ENCODE measurements around the gene CD300A. TPM values are rescaled to one million over a fixed set of nuclear protein-coding genes. Genes with fewer than 3 reads are reported as not detected.
A peak's percentile ranks its signal among the peaks of the same experiment; 100 is the strongest.
"Not testable (repeated sequence)": the region's sequence is repeated elsewhere in the genome, so short reads cannot be mapped to it uniquely, and the experiment has no call there.

Gene CD300A
- total RNA-seq, 1 donor, result 52.0 TPM

GRCh38 chr17:74515941-74516340, 49.5 kb downstream of the CD300A start:
- no peak for DNase-seq (ENCODE audit: low read depth in 2 of 3, low spot score in 2 of 3)

DNA sequence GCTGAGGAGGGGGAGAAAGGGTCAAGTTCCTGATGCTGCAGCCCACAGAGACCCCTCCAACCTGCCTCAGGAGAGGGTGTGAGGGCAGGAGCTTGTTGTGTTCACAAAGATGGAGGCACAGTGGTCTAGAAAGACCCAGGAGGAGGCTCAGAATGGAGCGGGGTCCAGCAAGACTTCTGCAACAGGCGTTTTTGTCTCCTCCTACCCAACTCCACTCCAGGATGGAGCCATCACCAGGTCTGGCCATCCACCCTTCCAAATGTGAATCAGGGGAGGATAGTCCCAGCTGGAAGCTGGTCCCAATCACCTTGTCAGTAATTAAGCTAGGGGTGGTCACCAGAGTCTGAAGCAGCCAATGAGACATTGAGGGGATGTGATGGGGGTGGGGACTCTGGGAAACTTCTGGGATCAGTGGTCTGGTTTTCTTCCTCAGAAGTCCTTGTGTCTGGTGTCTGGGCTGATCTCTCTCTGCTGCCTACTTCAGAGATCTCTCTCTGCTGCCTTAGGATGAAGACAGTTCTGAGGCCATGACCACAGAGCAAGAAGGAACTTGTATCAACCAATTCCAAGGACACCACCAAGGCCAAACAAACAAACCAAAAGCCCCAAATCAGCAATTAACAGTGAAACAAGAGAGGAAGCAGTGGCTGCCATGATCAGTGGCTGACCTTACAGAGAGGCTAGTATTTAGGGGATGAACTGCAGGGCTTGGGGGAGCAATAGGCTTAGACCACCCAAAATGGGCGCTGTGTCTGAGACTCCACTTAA, 50.3 kb downstream of the CD300A start:
- DNase-seq (ENCODE audit: low read depth in 2 of 3, low spot score in 2 of 3), result no peak

DNA sequence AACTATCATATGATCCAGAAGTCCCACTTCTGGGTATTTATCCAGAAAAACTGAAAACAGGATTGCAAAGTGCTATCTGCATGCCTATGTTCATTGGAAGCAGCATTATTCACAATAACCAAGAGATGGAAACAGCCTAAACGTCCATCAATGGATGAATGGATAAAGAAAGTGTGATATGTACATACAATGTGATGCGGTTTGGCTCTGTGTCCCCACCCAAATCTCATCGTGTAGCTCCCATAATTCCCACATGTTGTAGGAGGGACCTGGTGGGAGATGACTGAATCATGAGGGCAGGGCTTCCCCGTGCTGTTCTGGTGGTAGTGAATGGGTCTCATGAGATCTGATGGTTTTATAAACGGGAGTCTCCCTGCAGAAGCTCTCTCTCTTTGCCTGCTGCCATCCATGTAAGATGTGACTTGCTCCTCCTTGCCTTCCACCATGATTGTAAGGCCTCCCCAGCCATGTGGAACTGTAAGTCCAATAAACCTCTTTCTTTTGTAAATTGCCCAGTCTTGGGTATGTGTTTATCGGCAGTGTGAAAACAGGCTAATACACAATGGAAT, 52.1 kb downstream of the CD300A start:
- DNase-seq (ENCODE audit: low read depth in 2 of 3, low spot score in 2 of 3), result not testable (repeated sequence)

DNA sequence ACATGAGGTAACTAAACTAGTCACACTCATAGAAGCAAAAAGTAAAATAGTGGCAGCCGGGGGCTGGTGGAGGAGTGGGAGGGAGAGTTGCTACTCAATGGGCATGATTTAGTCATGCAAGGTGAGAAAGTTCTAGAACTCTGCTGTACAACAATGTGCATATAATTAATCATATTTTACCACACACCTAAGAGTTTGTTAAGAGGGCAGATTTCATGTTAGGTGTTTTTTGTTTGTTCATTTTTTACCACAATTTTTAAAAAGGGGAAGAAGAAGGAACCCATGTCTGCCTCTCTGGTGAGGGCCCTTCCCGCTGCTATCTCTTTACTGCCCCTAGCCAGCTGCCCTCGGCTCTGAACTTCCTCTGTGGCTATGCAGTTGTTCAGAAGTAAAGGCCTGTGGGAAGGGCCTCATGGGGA, 53.6 kb downstream of the CD300A start:
- DNase-seq (ENCODE audit: low read depth in 2 of 3, low spot score in 2 of 3), result peak in 2 of 3 donors; percentile 80 to 87

DNA sequence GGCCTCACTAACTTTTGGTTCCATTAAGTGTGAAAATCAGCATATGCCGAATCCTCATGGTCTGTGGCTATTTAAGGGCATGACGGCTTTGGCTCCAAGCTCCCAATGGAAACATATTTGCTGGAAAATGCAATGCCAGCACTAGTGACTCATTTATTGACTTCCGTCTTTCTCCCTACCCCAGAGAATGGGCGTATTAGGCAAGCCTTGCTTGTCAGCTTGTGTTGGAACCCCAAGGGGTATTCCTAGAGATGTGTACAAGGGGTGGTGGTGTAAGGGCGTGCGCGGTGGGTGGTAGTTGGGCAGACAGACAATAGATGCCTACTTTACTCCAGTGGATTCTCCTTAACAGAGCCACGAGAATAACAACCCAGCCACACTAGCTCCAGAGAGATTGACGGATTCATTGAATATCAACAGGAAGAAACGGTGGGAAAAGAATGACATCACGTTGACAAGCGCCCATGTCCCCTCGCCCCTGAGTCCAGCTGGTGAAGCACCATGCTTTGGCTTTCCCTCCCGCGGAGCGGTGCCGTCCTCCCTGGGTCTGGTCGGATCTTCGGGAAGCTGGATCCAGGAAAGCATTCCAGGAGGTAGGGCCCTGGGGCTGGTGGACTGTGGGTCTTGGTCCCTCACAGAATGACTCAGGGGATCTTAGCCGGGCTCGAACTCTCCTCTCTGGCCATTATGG, 54.5 kb downstream of the CD300A start:
- DNase-seq (ENCODE audit: low read depth in 2 of 3, low spot score in 2 of 3), result no peak

DNA sequence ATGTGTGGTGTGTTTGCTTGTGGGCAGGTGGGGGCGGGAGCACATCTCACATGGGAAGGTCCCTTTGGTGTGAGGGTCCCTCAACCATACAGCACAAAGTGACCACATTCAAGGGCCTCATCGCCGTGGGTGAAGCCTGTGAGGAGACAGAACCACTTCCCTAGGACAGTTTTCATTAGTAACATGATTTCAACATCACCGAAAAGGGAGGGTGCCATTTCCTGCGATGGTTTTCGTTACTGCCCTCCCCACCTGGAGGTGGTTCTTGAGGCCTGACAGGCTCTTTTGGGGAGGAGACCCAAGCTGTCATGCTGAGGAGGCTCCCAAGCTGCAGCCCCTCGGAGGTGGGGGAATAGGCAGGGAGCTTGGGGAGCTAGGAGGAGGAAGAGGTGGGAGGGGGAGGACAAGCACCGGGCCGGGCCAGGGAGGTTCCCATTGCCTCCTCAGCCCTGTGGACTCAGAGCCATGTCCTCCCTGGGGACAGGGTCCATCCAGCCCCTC, 55.3 kb downstream of the CD300A start:
- DNase-seq (ENCODE audit: low read depth in 2 of 3, low spot score in 2 of 3), result peak in 1 of 3 donors; percentile 48

DNA sequence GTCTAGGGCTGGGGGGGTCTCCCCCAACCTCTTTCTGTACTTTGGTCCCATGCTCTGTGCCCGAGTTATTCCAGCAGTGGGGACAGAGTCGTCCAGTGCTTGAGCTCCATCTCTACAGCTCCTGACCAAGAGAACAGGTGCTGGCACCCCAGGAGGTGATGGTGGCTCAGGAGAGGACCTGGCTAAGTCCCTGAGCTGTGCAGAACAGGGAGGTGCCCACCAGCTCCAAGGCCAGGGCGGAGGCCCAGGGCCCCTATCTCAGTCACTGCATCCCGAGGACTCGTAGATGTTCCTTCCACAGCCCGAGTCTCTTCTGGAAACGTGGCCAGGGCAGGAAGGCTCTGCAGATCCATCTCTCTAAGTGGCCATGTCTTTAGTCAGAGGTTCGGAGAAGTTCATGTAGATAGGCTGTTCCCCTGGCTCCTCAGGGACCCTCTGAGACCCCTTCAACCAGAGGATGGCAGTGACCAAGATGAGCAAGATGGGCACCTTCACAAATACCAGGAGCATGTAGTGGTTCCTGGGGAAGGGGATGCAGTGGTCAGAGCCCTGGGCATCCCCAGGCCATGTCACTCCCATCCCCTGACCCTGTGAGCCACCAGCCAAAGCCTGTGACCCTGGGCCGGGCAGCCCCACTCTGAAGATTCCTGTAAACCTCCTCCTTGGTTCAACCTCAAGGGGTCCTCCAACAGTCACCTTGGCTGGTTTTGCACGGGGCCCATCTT, 56.1 kb downstream of the CD300A start:
- no peak for DNase-seq (ENCODE audit: low read depth in 2 of 3, low spot score in 2 of 3)

DNA sequence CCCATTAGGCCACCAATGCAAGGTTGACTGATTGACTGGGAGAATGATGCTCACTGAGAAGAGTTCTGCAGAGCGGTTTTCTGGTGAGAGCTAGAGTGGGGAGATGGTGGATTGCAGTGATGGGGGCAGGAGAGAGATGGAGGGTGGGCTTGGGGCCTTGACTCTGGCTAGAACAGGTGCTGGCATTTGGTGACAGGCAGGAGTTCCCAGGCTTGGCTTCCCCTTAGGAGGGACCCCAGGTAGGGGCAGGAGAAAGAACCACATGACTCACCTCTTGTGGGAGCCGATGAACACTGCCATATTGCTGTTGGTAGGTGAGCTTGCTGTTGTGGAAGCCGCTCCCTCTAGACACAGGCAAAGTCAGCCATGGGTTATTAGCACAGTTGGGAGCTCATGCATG, 56.9 kb downstream of the CD300A start:
- DNase-seq (ENCODE audit: low read depth in 2 of 3, low spot score in 2 of 3), result no peak

DNA sequence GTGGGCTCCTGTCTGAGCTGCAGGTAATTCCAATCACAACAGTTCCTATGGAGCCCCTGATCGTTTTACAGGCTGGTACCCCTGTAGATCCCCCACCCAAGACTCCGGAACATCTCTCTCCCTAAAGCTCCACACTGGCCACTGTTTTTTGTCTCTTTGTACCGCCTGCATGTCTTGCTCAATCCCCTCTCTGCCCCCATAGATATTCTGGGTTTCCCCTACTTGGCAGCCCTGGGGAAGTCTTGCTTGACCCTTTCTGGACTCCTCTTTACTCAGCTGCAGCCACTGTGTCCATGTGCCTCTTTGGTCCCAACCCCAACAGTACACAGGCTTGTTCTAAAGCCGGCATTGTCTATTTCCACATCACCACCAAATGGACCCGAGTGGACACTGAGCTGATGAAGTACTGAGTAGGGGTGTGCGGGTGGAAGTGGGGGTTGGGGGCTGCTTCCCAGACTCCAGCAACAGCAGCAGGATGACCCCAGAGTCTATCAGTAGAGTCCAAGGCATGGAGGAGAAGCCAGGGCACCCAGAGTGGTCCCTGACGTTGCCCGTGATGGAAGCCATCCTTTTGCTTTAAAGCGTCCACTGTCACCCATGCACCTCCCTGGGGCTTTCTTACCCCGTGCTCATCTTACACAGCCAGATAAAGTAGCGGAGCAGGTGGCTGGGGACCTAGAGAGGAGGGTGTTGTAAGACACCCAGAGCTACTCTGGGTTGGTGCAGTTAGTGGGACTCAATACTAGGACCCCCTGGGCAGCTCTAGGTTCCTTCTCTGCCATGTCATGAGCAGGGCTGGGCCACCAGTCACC, 58.4 kb downstream of the CD300A start:
- no peak for DNase-seq (ENCODE audit: low read depth in 2 of 3, low spot score in 2 of 3)

DNA sequence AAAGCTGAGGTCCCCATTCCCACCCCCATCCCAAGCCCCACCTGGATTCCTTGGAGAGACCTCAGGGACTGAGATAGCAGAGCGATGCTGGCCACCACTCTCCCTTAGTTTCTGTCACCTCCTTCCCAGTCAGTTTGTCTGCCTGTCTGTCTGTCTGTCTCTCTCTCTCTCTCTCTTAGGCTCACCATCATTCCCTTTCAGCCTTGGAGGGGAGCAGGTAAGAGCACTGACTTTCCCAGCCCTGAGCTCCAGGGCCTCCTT, 59.0 kb downstream of the CD300A start:
- no peak for DNase-seq (ENCODE audit: low read depth in 2 of 3, low spot score in 2 of 3)

DNA sequence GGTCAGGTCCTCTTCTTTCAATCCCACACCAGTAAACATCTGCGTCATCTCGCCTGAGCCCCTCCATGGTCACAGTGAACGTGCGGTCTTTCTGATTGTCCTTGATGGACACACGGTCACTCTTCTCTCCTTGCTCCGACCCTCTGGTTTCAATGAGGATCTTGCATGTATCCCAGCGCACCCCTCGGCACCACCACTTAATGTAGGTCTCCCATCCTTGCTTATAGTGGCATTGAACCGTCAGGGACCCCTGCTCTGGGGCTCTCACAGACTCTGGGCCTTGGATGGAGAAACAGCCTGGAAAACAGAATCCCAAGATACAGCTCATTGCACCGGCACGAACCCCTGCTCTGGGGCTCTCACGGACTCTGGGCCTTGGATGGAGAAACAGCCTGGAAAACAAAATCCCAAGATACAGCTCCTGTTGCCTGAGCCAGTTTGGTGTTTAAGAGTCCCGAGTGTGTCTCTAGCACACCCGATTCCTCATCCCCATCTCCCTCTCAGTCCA, 59.4 kb downstream of the CD300A start:
- no peak for DNase-seq (ENCODE audit: low read depth in 2 of 3, low spot score in 2 of 3)

DNA sequence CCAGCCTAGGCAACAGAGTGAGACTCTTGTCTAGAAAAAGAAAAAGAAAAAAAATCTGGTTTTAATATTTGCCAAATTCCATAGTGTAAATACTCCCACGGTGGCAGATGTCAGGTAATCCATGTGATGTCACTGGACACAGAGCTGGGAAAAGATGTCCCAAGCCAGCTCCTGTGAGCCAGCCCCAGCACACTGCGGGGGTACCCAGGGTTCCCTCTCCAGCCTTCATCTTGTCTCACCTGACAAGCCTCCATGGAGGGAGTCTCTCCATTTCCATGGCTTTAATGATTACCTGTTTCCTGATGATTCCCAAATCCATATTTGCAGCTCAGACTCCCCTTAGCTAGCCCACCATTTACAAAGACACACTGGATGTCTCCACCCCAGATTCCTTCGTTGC, 60.2 kb downstream of the CD300A start:
- DNase-seq (ENCODE audit: low read depth in 2 of 3, low spot score in 2 of 3), result no peak

DNA sequence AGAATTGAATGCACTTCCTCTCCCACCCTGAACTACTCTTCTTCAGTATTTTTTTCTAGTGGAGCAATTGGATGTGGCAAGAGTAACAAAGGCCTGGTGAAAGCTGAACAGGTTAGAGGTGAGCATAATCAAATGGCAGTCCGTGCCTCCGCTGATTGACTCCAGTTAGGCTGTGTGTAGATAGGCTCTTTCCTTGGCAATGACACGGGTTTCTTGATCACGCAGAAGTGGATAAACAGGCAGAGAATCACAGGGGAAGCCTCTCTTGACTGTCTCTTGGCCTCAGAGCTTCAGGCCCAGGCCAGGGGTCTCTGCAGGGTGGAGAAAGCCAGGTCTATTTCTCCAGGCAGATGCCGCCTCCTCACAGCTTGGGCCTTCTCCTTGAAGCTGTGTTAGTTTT, 60.6 kb downstream of the CD300A start:
- no peak for DNase-seq (ENCODE audit: low read depth in 2 of 3, low spot score in 2 of 3)

DNA sequence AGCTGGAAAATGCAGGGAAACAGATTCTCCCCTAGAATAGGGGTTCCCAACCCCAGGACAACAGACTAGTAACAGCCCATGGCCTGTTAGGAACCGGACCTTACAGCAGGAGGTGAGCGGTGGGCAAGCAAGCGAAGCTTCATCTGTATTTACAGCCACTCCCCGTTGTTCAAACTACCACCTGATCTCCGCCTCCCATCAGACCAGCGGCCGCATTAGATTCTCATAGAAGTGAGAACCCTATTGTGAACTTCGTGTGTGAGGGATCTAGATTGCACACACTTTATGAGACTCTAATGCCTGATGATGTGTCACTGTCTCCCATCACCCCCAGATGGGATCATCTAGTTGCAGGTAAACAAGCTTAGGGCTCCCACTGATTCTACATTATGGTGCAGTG, 61.3 kb downstream of the CD300A start:
- no peak for DNase-seq (ENCODE audit: low read depth in 2 of 3, low spot score in 2 of 3)

- no peak for DNase-seq (ENCODE audit: low read depth in 2 of 3, low spot score in 2 of 3)
These were observed 62.2 kb downstream of the CD300A start for GRCh38 chr17:74528491-74529199.

- no peak for DNase-seq (ENCODE audit: low read depth in 2 of 3, low spot score in 2 of 3)
These were observed 62.8 kb downstream of the CD300A start for GRCh38 chr17:74529243-74529642.

GRCh38 chr17:74530831-74531150, 64.4 kb downstream of the CD300A start:
- DNase-seq (ENCODE audit: low read depth in 2 of 3, low spot score in 2 of 3), result no peak

- DNase-seq (ENCODE audit: low read depth in 2 of 3, low spot score in 2 of 3), result peak in 1 of 3 donors; percentile 64
These were observed 64.9 kb downstream of the CD300A start, which contains the start of gene CD300LB for GRCh38 chr17:74531231-74531761. TSS of gene CD300LB (minus strand) at chr17:74531475. CDS start at chr17:74531350, 125 bp downstream.

DNA sequence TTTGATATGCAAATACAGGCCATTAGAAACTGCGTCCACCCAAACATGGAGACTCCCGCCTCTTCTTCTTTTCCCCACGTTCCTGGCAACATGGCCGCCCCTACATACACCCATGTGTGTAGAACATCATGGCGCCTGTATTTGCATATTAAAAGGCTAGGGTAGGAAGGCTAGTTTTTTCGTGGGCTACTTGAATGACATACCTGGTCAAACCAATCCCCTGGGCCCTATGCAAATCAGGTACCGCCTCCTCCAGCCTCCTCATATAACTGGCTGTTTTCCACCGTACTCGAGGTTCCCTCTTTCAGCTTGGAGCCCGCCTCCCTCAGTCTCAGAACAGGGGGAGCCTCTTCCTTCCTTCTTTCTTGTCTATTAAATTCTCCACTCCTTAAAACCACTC, 65.7 kb downstream of the CD300A start:
- peak in 2 of 3 donors; percentile 90 to 97 for DNase-seq (ENCODE audit: low read depth in 2 of 3, low spot score in 2 of 3)

Measured in hematopoietic multipotent progenitor cell (in vitro differentiated cells).